ENCODE data around the gene CCDC9B. TPM values are rescaled to one million over a fixed set of nuclear protein-coding genes. Genes with fewer than 3 reads are reported as not detected.
A peak's percentile ranks its signal among the peaks of the same experiment; 100 is the strongest.

CCDC9B gene
- polyA plus RNA-seq, 12 donors = 7.4 to 119 (median 19.4) TPM

- DNase-seq = no peak
Measured at GRCh38 chr15:40346579-40347558, 6.1 kb upstream of the CCDC9B start.

DNA sequence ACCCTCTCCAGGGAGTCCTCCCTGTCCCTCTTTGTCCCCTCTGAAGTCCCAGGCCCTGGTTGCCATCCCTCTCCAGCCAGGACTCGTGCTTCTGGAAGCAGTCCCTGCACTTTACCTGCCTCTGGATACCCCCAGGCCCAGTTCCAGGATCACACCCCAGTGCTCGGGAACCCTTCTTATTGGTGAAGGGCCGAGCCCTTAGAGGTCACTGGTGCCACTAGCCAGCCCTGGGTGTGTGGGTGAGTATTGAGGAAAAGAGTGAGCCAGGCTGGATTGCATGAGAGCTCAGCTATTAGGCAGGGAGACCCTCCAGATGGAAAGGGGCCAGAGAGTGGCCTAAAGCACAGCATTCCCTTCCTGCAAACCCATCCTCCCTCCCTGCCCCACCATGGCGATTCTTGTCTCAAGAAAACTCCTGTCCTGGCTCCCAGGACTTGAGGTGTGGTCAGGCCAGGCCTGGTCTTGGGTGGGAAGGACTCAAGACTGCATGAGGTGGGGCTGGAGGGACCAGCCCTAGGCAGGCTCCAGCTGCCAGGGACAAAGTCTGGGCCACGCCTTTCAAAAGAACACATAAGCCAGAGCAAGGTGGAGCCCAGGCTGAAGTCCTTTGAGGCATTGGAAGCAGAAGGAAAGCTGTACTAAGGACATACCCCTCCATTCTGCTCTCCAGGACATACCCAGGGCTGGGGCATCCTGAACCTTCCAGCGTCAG lies 5.3 kb upstream of the CCDC9B start:
- DNase-seq = no peak

- no peak for DNase-seq
Measured at GRCh38 chr15:40345225-40345866, 4.6 kb upstream of the CCDC9B start.

GRCh38 chr15:40344631-40345120 lies 3.9 kb upstream of the CCDC9B start:
- no peak for DNase-seq

GRCh38 chr15:40344217-40344616 lies 3.5 kb upstream of the CCDC9B start:
- DNase-seq = no peak

- no peak for DNase-seq
Measured at GRCh38 chr15:40343512-40343911, 2.8 kb upstream of the CCDC9B start.

DNA sequence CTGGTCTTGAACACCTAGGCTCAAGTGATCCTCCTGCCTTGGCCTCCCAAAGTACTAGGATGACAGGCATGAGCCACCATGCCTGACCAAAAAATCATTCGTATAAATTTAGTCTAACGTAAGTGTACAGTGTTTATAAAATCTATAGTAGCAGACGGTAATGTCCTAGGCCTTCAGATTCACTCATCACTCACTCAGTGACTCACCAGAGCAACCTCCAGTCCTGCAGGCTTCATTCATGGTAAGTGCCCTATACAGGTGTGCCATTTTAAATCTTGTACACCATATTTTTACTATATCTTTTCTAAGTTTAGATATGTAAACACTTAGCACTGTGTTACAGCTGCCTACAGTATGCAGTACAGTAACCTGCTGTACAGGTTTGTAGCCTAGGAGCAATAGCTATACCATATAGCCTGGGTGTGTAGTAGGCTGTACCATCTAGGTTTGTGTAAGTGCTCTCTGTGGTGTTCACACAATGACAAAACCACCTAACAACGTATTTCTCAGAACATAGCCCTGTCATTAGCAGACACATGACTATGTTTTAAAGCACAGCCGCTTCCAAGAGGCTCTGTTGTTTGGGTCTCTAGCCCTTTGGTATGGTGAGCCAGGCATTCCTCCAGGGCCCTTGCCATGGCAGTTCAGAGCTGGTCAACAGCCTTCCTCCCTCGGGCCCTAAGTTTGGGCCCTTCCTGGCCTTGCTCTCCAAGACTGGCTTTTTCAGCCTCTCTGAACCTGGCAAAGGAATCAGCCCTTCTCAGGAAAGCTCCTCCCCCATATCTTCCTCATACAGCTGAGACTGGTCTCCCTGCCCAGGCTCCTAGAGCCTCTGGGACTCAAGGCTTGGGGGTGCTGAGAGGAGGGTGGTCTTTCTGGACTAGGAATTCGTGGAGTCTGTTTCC lies 1.9 kb upstream of the CCDC9B start:
- DNase-seq = no peak

- peak; percentile 52 for DNase-seq
Measured at GRCh38 chr15:40340038-40340739, 550 bp downstream of the CCDC9B start.

DNA sequence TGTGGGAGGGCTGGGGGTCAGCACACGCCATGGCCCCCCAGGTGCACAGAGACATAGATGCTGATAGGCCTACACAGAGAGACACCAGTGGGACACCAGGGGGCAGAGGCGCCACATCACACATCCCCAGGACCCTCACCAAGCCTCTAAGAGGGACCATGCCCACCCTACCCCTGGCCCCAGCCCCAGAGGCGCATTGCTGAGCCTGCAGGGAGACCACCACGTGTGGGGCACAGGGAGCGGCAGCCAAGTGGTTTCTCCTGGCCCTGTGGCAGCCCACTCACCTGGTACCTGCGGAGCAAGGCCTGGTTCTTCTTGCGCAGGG lies 1.2 kb downstream of the CCDC9B start:
- no peak for DNase-seq

GRCh38 chr15:40338921-40339620 lies 1.7 kb downstream of the CCDC9B start:
- DNase-seq = no peak

DNA sequence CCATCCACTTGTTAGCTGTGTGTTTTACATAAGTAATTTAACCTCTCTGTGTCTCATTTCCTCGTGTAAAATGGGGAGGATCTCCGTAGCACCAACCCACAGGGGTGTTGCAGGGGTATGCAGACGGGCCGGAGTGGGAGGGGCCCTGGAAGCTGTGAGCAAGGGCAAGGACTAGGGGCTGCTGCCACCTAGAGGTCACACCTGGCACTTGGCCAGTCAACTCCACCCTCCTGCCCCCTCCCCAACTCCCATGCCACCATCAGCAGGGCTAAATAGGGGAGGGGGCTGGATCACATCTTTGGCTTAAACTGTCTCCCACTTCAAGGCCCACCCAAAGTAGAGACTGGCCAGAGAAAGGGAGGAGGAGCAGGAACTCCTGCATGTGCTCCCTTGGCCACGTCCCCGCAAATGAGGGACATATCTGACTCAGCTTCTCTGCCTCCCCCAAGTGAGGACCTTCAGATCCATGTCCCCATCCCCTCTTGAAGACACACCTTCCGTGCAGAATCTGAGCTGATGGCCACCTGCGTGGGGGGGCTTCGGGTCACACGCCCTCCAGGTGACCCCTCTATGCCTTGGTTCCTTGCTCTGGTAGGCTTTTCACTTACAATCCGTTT lies 2.6 kb downstream of the CCDC9B start:
- no peak for DNase-seq

- DNase-seq = no peak
Measured at GRCh38 chr15:40337597-40337996, 3.1 kb downstream of the CCDC9B start.

DNA sequence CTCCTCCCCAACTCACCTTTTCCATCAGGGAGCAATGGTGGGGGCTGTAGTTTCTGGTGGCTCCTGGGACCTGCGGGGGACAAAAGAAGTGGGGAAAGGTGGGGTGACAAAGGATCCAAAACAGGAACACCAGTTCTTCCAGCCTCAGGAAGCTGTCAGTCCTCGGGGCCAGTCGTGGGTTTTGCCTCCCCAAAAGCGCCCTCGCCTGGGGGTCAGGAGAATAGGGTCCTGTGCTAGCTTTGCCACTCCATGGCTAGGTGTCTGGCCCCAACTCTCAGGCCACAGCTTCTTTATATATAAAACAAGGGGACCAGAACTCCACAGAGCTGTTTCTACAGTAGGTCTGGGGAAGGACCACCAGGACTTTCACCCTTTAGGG lies 4.0 kb downstream of the CCDC9B start:
- no peak for DNase-seq

GRCh38 chr15:40335938-40336743 lies 4.6 kb downstream of the CCDC9B start:
- DNase-seq = no peak

DNA sequence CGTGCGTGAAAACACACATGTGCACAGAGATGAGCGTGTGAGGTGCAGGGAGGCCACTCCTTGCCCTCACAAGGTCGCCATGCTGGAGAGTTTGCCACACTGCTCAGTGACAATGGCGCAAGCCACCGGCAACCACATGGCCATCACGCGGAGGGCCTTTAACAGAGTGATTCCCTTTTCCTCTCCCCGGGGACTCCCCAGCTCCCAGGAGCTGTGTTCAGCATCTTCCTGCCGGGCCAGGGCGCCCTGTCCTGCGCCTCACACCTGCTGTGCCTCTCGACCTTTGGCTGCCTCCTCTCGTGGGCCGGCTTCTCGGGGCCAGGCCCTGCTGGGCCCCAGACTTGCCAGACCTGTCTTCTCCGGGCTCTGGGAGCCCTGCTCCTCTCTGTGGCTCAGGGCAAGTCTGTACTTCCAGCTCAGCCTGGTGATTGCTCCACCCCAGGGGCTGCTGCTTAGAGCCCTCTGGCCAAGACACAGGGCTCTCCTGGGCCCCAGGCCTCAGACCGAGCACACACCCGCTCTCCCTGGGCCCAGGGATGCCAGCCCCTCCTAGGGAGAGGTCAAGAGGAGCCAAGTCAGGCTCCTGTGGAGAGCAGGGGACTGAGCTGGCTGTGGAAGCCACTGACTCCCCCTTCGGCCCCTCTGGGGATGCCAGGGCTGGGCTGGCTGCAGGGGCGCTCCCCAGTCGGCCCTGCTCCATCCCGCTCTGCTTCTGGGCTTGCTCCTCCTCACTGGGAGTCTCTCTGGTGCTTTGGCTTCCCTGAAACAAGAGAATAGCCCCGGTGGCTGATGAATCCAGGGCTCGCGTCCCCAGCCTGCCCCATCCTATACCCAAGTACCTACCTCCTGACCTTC lies 5.6 kb downstream of the CCDC9B start:
- DNase-seq = no peak

DNA sequence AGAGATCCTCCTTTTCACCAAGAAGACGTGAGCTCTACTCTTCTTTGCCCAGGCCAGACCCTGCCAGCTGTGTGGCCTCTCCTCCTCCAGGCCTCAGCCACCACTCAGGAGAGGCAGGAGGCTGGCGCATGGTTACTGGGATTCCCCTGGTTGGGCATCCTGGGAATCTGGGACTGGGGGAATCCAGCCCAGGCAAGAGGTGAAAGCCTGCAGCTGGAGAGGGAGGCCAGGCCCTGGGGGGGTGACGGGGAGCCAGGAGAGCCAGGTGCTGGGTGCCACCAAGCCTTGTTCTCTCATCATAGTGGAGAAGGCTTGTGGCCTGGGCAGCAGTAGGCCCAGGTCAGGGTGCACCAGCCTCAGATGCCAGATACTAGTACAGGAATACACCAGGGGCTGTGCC lies 6.2 kb downstream of the CCDC9B start:
- no peak for DNase-seq

- peak; percentile 73 for DNase-seq
Measured at GRCh38 chr15:40333922-40334492, 6.7 kb downstream of the CCDC9B start.

Measured in muscle of arm (tissue), 12 donors.